HCT116 (cell line): ENCODE data around the gene PITPNM1. TPM values are rescaled to one million over a fixed set of nuclear protein-coding genes. Genes with fewer than 3 reads are reported as not detected.

Source experiments
- ATAC-seq: fragments of 200-7000 bp; cut with Tn5 transposase; 2 replicates; pipeline ENCODE4 v1.9.1; 2020; ENCODE audit warnings: mild to moderate bottlenecking, moderate library complexity
- BruUV-seq: library from RNA; stranded (reverse); fragments of 400-500 nt; replicated peaks from 2 replicates; lab custom pipeline; 2021; lab: Mats Ljungman, UMichigan
- CTCF ChIA-PET: fragments of 300-600 bp; sonication (Branson Sonifier 250); formaldehyde crosslinking; loops from one replicate; lab custom pipeline; 2021; ENCODE audit warnings: antibody characterized with exemption; lab: Charles Lee
- POLR2A ChIA-PET: fragments of 300-600, 350-600 bp; sonication (Branson Sonifier 250); formaldehyde crosslinking; loops from one replicate; lab custom pipeline; 2021; ENCODE audit warnings: antibody characterized with exemption; lab: Charles Lee
- RAD21 ChIA-PET, 2 experiments: fragments of 300-600 bp; sonication (Branson Sonifier 250); formaldehyde crosslinking; loops; one replicate each; lab custom pipeline; 2023; ENCODE audit warnings: low total read pairs in 2 of 2; ENCODE audit not compliant: uncharacterized antibody in 2 of 2, unreplicated experiment in 2 of 2, low non-redundant PET in 1 of 2; lab: Charles Lee
- DNase-seq: peaks from one replicate; pipeline ENCODE4 v3.0.0-alpha.2; 2010; ENCODE audit warnings: low read depth, low spot score
- H2AFZ ChIP-seq: fragments of 200-600 bp; shearing (Covaris generic), sonication (generic); 2 replicates; pipeline ENCODE4 v1.6.1; 2017; ENCODE audit warnings: low read depth, mixed run types, mixed read lengths, antibody characterized with exemption, low read length; ENCODE audit not compliant: poor library complexity, severe bottlenecking
- H3K27ac ChIP-seq: 2 replicates; pipeline ENCODE4 v1.5.1; 2012; ENCODE audit warnings: low read depth, low read length
- H3K27me3 ChIP-seq: fragments of 200-600 bp; sonication (generic); 2 replicates; pipeline ENCODE4 v1.6.1; 2016; ENCODE audit warnings: mixed run types, low read length, mixed read lengths; ENCODE audit not compliant: insufficient read depth
- H3K36me3 ChIP-seq, 2 experiments: fragments of 200-500 bp in 1 of 2; fragments of 200-600 bp in 1 of 2; sonication (Bioruptor generic) in 1 of 2; sonication (generic) in 1 of 2; 2 replicates each; pipeline versions ENCODE4 v1.5.1 to v1.6.1; 2014 to 2016; ENCODE audit warnings: low read length in 2 of 2, inconsistent platforms in 1 of 2, mixed read lengths in 1 of 2, mixed run types in 1 of 2; ENCODE audit not compliant: insufficient read depth in 2 of 2, control insufficient read depth in 1 of 2
- H3K4me1 ChIP-seq, 2 experiments: fragments of 200-600 bp in 1 of 2; sonication (generic) in 1 of 2; 2 replicates each; pipeline versions ENCODE4 v1.5.1 to v1.6.1; 2012 to 2017; ENCODE audit warnings: low read length in 2 of 2, inconsistent platforms in 1 of 2, mild to moderate bottlenecking in 1 of 2, mixed read lengths in 1 of 2, mixed run types in 1 of 2, moderate library complexity in 1 of 2; ENCODE audit not compliant: insufficient read depth in 2 of 2, control insufficient read depth in 1 of 2
- H3K4me2 ChIP-seq: fragments of 200-600 bp; sonication (generic); 2 replicates; pipeline ENCODE4 v1.6.1; 2017; ENCODE audit warnings: mixed run types, low read length, mixed read lengths
- H3K4me3 ChIP-seq, 2 experiments: fragments of 200-600 bp in 1 of 2; sonication (generic) in 1 of 2; replicated peaks in 1 of 2; 2 replicates each; pipeline ENCODE4 v1.5.1; 2011 to 2016; ENCODE audit warnings: low read length in 2 of 2, control low read depth in 1 of 2, low read depth in 1 of 2, mild to moderate bottlenecking in 1 of 2, mixed read lengths in 1 of 2, mixed run types in 1 of 2
- H3K79me2 ChIP-seq: fragments of 200-600 bp; sonication (generic); 2 replicates; pipeline ENCODE4 v1.6.1; 2017; ENCODE audit warnings: mild to moderate bottlenecking, mixed run types, low read length, moderate library complexity, mixed read lengths; ENCODE audit not compliant: insufficient read depth
- H3K9ac ChIP-seq: fragments of 200-600 bp; sonication (generic); 2 replicates; pipeline ENCODE4 v1.6.1; 2016; ENCODE audit warnings: low read length, mixed read lengths
- H3K9me2 ChIP-seq: fragments of 200-600 bp; sonication (generic), shearing (Covaris generic); 2 replicates; pipeline ENCODE4 v1.6.1; 2017; ENCODE audit warnings: mixed run types, mild to moderate bottlenecking, moderate library complexity; ENCODE audit not compliant: insufficient read depth
- H3K9me3 ChIP-seq, 2 experiments: fragments of 200-500 bp in 1 of 2; fragments of 200-600 bp in 1 of 2; sonication (Bioruptor generic) in 1 of 2; sonication (generic) in 1 of 2; 2 replicates each; pipeline ENCODE4 v1.6.1; 2014 to 2017; ENCODE audit warnings: low read length in 2 of 2, mixed read lengths in 2 of 2, inconsistent platforms in 1 of 2, low read depth in 1 of 2, mild to moderate bottlenecking in 1 of 2, mixed run types in 1 of 2, moderate library complexity in 1 of 2; ENCODE audit not compliant: control insufficient read depth in 1 of 2, insufficient read depth in 1 of 2
- H4K20me1 ChIP-seq: fragments of 200-600 bp; sonication (generic), shearing (Covaris generic); 2 replicates; pipeline ENCODE4 v1.6.1; 2017; ENCODE audit warnings: mixed run types, mild to moderate bottlenecking, moderate library complexity; ENCODE audit not compliant: insufficient read depth
- CBX3 ChIP-seq: IDR thresholded peaks from 2 replicates; pipeline ENCODE4 v1.6.1; 2012; ENCODE audit warnings: low read depth
- CTCF ChIP-seq, 3 experiments: fragments of 200-600 bp in 1 of 3; sonication (generic) in 1 of 3; IDR thresholded peaks in 2 of 3; conservative IDR thresholded peaks in 1 of 3; 2 replicates each; pipeline ENCODE4 v1.5.1; 2012 to 2017; ENCODE audit warnings: low read depth in 2 of 3, low read length in 2 of 3, antibody characterized with exemption in 1 of 3, borderline replicate concordance in 1 of 3, control low read depth in 1 of 3, mild to moderate bottlenecking in 1 of 3, mixed read lengths in 1 of 3, mixed run types in 1 of 3, moderate library complexity in 1 of 3; ENCODE audit not compliant: insufficient read depth in 1 of 3
- FOSL1 ChIP-seq: IDR thresholded peaks from 2 replicates; pipeline ENCODE4 v1.6.1; 2012; ENCODE audit warnings: low read depth
- POLR2A ChIP-seq: IDR thresholded peaks from 2 replicates; pipeline ENCODE4 v1.7.0; 2011; ENCODE audit warnings: borderline replicate concordance; ENCODE audit not compliant: insufficient read depth, insufficient read length; ENCODE audit errors: extremely low read depth
- RAD21 ChIP-seq: IDR thresholded peaks from 2 replicates; pipeline ENCODE4 v1.6.1; 2012; ENCODE audit warnings: low read depth, mild to moderate bottlenecking
- TCF7L2 ChIP-seq: IDR thresholded peaks from 2 replicates; pipeline ENCODE4 v1.7.0; 2011; ENCODE audit warnings: borderline replicate concordance, inconsistent platforms; ENCODE audit not compliant: insufficient read depth, insufficient read length; ENCODE audit errors: extremely low read depth
- ZFX ChIP-seq: fragments of 450-650 bp; IDR thresholded peaks from 2 replicates; pipeline ENCODE4 v1.6.1; 2017
- ZNF274 ChIP-seq: fragments of 200-500 bp; sonication (Bioruptor generic); IDR thresholded peaks from 2 replicates; pipeline ENCODE4 v1.6.1; 2014; ENCODE audit warnings: mild to moderate bottlenecking, low read depth, low read length, inconsistent platforms
- intact Hi-C: fragments of 100-400 bp; cut with micrococcal nuclease; formaldehyde crosslinking; loops from 2 replicates; pipeline ENCODE4 v1.10.0; 2022
- total RNA-seq: library from RNA; stranded (reverse); gene quantifications from one replicate; pipeline ENCODE4 v1.2.1, GENCODE V29; 2021; ENCODE audit not compliant: unreplicated experiment
- TF ChIP-seq, protein P1 (sequence below): IDR thresholded peaks from 2 replicates; pipeline ENCODE4 v1.6.1; 2011; ENCODE audit warnings: mild to moderate bottlenecking, low read length, moderate library complexity; ENCODE audit not compliant: insufficient replicate concordance; ENCODE audit errors: extremely low read depth

The PITPNM1 gene
- total RNA-seq, 1 experiment from 2014 or later: 79.5 TPM

- ChIA-PET CTCF (no interaction called here), POLR2A (interaction anchor here (2.1 kb wide), 1 partner anchor 13 kb away, joined by 9 read pairs; the partner anchor contains the start of gene AIP), RAD21 (interaction anchor here in 1 of 2 experiments (2.2 kb wide), 1 partner anchor 68 kb away, joined by 6 read pairs; the partner anchor contains the start of gene PPP1CA)
- TF ChIP-seq ZFX: no peak
- 0 out of 6 replicates have a peak, but pooled peaks of 1 of the 3 experiments have one; percentile 2 for TF ChIP-seq CTCF (IDR thresholded peaks at IDR 0.05 in 2 of 3, conservative IDR thresholded peaks at IDR 0.05 in 1 of 3; ENCODE audit: borderline replicate concordance in 1 of 3, insufficient read depth in 1 of 3, low read depth in 2 of 3, low read length in 2 of 3)
- intact Hi-C loops: loop anchor here (1.0 to 5.0 kb wide), 4 partner anchors 37 to 117 kb away; partner anchors contain the start of genes POLD4 and RPS6KB2
- Histone ChIP-seq H3K9ac (peak overlapping the region; percentile 80), H4K20me1 (no peaks in the 10 kb centered on the region), H3K4me3 (peak overlapping the region; percentile 61 to 95), H3K4me2 (peak overlapping the region; percentile 100), H2AFZ (no peak overlapping the region), H3K36me3 (no peaks in the 10 kb centered on the region), H3K9me3 (no peaks in the 10 kb centered on the region), H3K4me1 (peaks cover 22 to 40% of the 10 kb centered on the region in 2 experiments), H3K27ac (peak overlapping the region; percentile 38), H3K27me3 (no peaks in the 10 kb centered on the region), H3K79me2 (peaks cover 15% of the 10 kb centered on the region; the same call in 1 of the 2 replicates), H3K9me2 (no peaks in the 10 kb centered on the region)
- ATAC-seq (no peak), DNase-seq (no peak)
- no TSS peak for BruUV-seq
Measured at GRCh38 chr11:67469508-67469811, 35.7 kb downstream of the PITPNM1 start.

- Histone ChIP-seq H4K20me1 (no peaks in the 10 kb centered on the region), H3K4me2 (peak within 1 kb of the TSS; percentile 100), H3K36me3 (no peaks in the 10 kb centered on the region), H3K4me3 (peak within 1 kb of the TSS; percentile 82 to 95), H2AFZ (no peak within 1 kb of the TSS), H3K27ac (peak within 1 kb of the TSS; percentile 88), H3K79me2 (peaks cover 15% of the 10 kb centered on the region; the same call in 1 of the 2 replicates), H3K9me2 (no peaks in the 10 kb centered on the region), H3K27me3 (no peaks in the 10 kb centered on the region), H3K9me3 (no peaks in the 10 kb centered on the region), H3K9ac (peak within 1 kb of the TSS; percentile 95), H3K4me1 (peaks cover 25 to 45% of the 10 kb centered on the region in 2 experiments)
- ChIA-PET RAD21 (interaction anchor here in 1 of 2 experiments (1.4 to 2.2 kb wide), 2 partner anchors 67 to 86 kb away, joined by 3 to 6 read pairs; partner anchors contain the start of gene PPP1CA), CTCF (interaction anchor here (1.9 kb wide), 1 partner anchor 67 kb away, joined by 8 read pairs; the partner anchor contains the start of gene PPP1CA), POLR2A (interaction anchor here (1.0 to 2.1 kb wide), 4 partner anchors 11 to 77 kb away, joined by 3 to 9 read pairs (median 3); partner anchors contain the start of genes AIP and RAD9A)
- no TSS peak for BruUV-seq
- ATAC-seq (peak; percentile 71), DNase-seq (peak; percentile 82)
- intact Hi-C loops: loop anchor here (1.0 to 5.0 kb wide), 4 partner anchors 37 to 117 kb away; partner anchors contain the start of genes POLD4 and RPS6KB2
- TF ChIP-seq TCF7L2: no peak
- TF ChIP-seq CTCF (IDR thresholded peaks at IDR 0.05 in 2 of 3, conservative IDR thresholded peaks at IDR 0.05 in 1 of 3; ENCODE audit: borderline replicate concordance in 1 of 3, insufficient read depth in 1 of 3, low read depth in 2 of 3, low read length in 2 of 3): peak in 2 of 3 experiments; percentile 26 to 28; a peak in 2 of 6 replicates
- TF ChIP-seq CBX3: no peak
- TF ChIP-seq, protein P1, sequence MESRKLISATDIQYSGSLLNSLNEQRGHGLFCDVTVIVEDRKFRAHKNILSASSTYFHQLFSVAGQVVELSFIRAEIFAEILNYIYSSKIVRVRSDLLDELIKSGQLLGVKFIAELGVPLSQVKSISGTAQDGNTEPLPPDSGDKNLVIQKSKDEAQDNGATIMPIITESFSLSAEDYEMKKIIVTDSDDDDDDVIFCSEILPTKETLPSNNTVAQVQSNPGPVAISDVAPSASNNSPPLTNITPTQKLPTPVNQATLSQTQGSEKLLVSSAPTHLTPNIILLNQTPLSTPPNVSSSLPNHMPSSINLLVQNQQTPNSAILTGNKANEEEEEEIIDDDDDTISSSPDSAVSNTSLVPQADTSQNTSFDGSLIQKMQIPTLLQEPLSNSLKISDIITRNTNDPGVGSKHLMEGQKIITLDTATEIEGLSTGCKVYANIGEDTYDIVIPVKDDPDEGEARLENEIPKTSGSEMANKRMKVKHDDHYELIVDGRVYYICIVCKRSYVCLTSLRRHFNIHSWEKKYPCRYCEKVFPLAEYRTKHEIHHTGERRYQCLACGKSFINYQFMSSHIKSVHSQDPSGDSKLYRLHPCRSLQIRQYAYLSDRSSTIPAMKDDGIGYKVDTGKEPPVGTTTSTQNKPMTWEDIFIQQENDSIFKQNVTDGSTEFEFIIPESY: no peak
- TF ChIP-seq POLR2A: peak; percentile 88
- no peak for TF ChIP-seq FOSL1
- TF ChIP-seq RAD21: no peak
- TF ChIP-seq ZNF274: no peak
Measured at GRCh38 chr11:67468759-67469507, 36.2 kb downstream of the PITPNM1 start, which contains the start of gene TMEM134. Gene TMEM134 (minus strand): TSS chr11:67469251. CDS start chr11:67469192, 59 bp downstream.
